GM21360 (cell line): ENCODE results near the gene TMCC1.

Source experiments
- ATAC-seq: cut with Tn5 transposase; IDR thresholded peaks from one replicate; pipeline ENCODE4 v1.9.1; 2021; ENCODE audit warnings: mild to moderate bottlenecking, moderate library complexity; ENCODE audit not compliant: unreplicated experiment

Gene TMCC1

DNA sequence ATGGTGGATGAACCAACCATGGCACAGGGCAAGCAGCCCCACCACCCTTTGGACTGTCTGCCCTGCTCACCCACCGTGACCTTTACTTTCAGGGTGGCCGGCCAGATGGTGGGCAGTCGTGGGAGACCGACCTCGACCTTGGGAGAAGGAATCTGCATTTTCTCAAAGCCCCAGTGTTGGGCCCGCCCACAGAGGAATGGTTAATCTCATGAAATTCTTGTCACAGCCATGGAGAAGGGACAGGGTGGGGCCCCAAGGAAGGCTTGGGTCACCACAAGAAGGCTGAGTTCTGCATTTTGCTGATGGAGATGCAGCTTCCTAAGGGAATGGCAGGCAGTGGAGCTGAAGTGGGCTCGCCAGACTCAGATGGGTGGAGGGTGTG, 290.0 kb downstream of the TMCC1 start:
- no peak for ATAC-seq

DNA sequence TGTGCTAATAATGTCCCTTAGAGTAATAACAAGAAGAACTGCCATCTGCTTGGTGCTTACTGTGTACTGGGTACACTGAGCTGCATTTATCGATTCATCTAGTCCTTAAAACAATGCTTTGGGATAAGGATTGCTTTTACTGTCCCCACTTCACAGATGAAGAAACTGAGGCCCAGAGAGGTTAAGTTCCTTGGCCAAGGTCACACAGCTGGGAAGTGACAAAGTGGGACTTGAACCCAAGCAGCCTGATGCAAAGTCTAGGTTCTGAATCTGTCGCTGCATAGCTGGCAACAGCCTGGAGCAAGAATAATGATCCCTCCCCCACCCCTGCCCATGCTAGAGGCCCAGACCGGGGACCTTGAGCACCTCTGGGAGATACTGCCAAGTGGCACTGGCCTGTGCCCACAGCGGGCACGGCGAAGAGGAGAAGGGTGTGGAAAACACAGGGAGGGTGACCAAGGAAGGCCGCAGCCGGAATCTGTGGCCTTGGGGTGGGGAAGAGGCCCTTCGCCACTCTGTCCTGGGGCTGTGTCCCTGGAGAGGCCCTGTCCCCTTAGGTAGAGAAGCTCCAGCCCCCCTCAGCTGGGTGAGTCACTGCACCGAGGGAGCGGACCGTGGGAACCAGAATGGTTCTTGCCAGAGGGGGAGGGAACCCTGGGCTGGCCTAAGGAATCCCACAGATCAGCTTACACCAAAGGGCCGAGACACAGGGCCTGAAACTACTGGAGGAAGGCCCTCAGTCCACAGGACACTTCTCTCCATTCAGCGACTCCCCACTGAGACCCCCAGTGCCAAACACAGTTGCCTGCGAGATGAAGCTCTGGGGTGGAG, 290.6 kb downstream of the TMCC1 start:
- no peak for ATAC-seq

DNA sequence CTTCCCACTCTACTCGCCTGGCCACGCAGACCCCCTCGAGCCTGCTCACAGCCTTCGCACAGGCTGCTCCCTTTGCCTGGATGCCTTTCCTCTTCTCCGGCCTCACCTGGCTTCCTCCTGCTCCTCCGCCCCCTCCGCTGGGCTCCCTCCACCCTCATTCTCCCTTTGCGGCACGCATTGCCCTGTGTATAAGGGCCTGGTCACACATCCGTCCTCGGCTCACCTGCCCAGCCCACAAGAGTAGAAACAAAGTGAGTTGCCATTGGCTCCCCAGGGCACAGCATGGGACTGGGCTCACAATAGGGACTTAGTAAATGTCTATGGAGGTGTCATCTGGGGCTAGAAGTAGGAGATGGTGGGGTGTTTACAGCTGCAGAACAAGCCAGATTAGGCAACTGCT, 291.2 kb downstream of the TMCC1 start:
- no peak for ATAC-seq

- no peak for ATAC-seq
Measured at GRCh38 chr3:129601713-129602112, 291.8 kb downstream of the TMCC1 start.

DNA sequence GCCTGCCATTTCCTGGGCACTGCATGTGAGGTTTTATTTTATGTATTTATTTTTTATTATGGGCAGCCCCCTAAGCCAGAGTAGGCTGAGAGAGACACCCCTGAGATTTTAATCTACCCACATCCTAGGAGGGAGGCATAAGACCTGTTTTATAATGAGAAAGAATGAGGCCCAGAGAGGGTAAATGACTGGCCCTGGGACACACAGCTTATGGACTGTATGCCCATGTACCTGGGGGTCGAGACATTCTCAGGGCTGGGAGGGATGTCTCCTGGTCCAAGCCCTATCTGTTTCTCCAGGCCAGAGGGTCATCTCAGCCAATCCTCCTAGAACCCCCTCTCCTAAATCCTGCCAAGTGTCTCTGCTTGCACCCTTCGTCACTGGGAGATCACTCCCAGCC, 293.2 kb downstream of the TMCC1 start:
- no peak for ATAC-seq

DNA sequence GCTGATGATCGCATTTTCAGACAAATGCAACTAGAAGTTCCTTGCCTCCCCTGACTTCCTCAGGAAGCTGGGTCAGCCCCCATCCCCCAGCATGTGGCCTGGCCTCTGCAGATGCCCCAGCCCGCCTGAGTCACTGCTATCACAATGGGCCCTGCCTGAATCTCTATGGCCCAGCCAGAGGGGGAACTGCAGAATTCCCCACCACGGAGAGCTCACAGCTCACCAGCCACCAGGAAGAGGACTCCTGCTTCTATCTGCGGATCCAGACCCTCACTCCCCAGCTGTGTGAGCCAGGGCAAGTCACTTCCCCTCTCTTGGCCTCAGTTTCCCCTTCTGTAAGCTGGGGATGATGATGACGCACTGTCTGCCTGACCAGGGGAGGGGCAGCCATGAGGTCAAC, 293.9 kb downstream of the TMCC1 start:
- no peak for ATAC-seq

DNA sequence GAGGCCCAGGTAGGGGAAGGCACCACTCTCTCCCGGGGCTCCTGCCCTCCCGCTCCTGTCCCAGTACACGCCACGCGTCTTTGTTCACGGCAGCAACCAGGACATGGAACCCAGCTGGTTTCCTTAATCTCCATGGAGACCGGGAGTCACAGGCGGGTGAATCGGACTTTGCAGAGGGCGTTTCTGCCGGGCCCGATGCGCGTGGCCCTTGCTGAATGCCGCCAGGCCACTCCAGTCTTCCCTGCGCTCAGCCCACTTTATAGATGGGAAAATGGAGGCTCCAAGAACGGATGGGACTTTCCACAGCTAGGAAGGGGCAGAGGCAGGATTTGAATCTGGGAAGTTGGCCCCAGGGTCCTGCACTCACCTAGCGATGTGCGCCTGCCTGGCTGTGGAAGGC, 294.4 kb downstream of the TMCC1 start:
- no peak for ATAC-seq

GRCh38 chr3:129598484-129598883, 295.0 kb downstream of the TMCC1 start:
- ATAC-seq = no peak

DNA sequence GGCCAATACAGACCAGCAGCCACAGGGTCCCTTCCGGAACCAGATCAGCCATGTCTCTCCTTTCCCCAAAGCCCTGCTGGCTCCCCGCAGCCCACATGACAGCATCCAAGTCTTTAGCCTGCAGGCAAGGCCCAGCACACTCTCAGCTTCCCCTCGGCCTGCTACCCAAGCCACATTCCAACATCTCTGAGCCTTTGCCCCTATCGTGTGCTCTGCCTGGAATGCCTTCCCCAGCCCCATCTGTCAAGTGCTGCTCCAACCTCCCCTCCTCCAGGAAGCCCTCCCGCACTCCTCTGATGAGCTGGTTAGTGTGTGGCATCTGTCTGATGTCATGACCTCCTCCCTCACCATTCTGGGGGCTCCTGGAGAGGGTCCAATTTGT, 295.5 kb downstream of the TMCC1 start:
- ATAC-seq = no peak
